Mesendoderm (in vitro differentiated cells): ENCODE data around the gene HPSE.

Source experiments
- DNase-seq: peaks from one replicate; pipeline ENCODE4 v3.0.0; 2013
- H2AK5ac ChIP-seq: 2 replicates; pipeline ENCODE4 v1.6.1; 2013; ENCODE audit warnings: low read length, inconsistent platforms
- H2BK120ac ChIP-seq: 2 replicates; pipeline ENCODE4 v1.6.1; 2013; ENCODE audit warnings: low read depth, mild to moderate bottlenecking, low read length, moderate library complexity, mixed read lengths
- H2BK15ac ChIP-seq: replicated peaks from 2 replicates; pipeline ENCODE4 v1.6.1; 2013; ENCODE audit warnings: low read depth, mild to moderate bottlenecking, moderate library complexity
- H2BK5ac ChIP-seq: 2 replicates; pipeline ENCODE4 v1.6.1; 2013; ENCODE audit warnings: low read length, inconsistent platforms
- H3K18ac ChIP-seq: 2 replicates; pipeline ENCODE4 v1.6.1; 2013; ENCODE audit warnings: mild to moderate bottlenecking, low read length, mixed read lengths
- H3K23ac ChIP-seq: one replicate; pipeline ENCODE4 v1.6.1; 2013; ENCODE audit warnings: low read length
- H3K27ac ChIP-seq: 2 replicates; pipeline ENCODE4 v1.5.1; 2013; ENCODE audit warnings: low read depth, mild to moderate bottlenecking, inconsistent platforms, low read length, moderate library complexity
- H3K27me3 ChIP-seq: 2 replicates; pipeline ENCODE4 v1.6.1; 2013; ENCODE audit warnings: low read length, control low read depth, mild to moderate bottlenecking, inconsistent platforms; ENCODE audit not compliant: insufficient read depth, poor library complexity
- H3K36me3 ChIP-seq: 2 replicates; pipeline ENCODE4 v1.6.1; 2013; ENCODE audit warnings: low read length, inconsistent platforms; ENCODE audit not compliant: control insufficient read depth, insufficient read depth
- H3K4ac ChIP-seq: one replicate; pipeline ENCODE4 v1.6.1; 2013; ENCODE audit warnings: low read depth, mild to moderate bottlenecking, low read length, moderate library complexity
- H3K4me1 ChIP-seq: 2 replicates; pipeline ENCODE4 v1.6.1; 2013; ENCODE audit warnings: low read depth, low read length, inconsistent platforms; ENCODE audit not compliant: control insufficient read depth
- H3K4me2 ChIP-seq: 2 replicates; pipeline ENCODE4 v1.6.1; 2013; ENCODE audit warnings: low read length
- H3K4me3 ChIP-seq: 2 replicates; pipeline ENCODE4 v1.5.1; 2013; ENCODE audit warnings: mild to moderate bottlenecking, low read length
- H3K56ac ChIP-seq: one replicate; pipeline ENCODE4 v1.6.1; 2013; ENCODE audit warnings: low read length
- H3K79me1 ChIP-seq: 2 replicates; pipeline ENCODE4 v1.6.1; 2013; ENCODE audit warnings: low read length, inconsistent platforms
- H3K79me2 ChIP-seq: 2 replicates; pipeline ENCODE4 v1.6.1; 2013; ENCODE audit warnings: mild to moderate bottlenecking, low read length; ENCODE audit not compliant: control insufficient read depth, insufficient read depth
- H3K9ac ChIP-seq: 2 replicates; pipeline ENCODE4 v1.6.1; 2013; ENCODE audit warnings: low read length, inconsistent platforms
- H4K5ac ChIP-seq: one replicate; pipeline ENCODE4 v1.6.1; 2013; ENCODE audit warnings: low read length
- H4K8ac ChIP-seq: one replicate; pipeline ENCODE4 v1.6.1; 2013; ENCODE audit warnings: low read depth, mild to moderate bottlenecking, control low read depth, low read length, moderate library complexity
- WGBS: extraction: QIAGEN DNeasy Blood & Tissue Kit; methylation state at CpG from one replicate; pipeline ENCODE4 v1.1.7; 2013; ENCODE audit warnings: low lambda C conversion rate, missing lambda C conversion rate; ENCODE audit not compliant: insufficient coverage; ENCODE audit errors: extremely low coverage; 5-methylcytosine and 5-hydroxymethylcytosine counted together

HPSE gene

GRCh38 chr4:83261307-83261706 lies 73.3 kb downstream of the HPSE start:
- no peak overlapping the region for H3K4ac ChIP-seq
- no CpG with 5 or more reads among the region's 5 CpGs for WGBS
- H3K9ac ChIP-seq: no peak overlapping the region
- H3K18ac ChIP-seq: no peak overlapping the region
- H3K23ac ChIP-seq: no peak overlapping the region
- H3K27me3 ChIP-seq: no peaks in the 10 kb centered on the region
- H4K5ac ChIP-seq: no peak overlapping the region
- H2BK15ac ChIP-seq: no peak overlapping the region
- no peak overlapping the region for H2BK5ac ChIP-seq
- H2BK120ac ChIP-seq: no peak overlapping the region
- H3K27ac ChIP-seq: no peak overlapping the region
- no peaks in the 10 kb centered on the region for H3K4me1 ChIP-seq
- no peak for DNase-seq
- no peak overlapping the region for H2AK5ac ChIP-seq
- no peak overlapping the region for H3K4me3 ChIP-seq
- no peak overlapping the region for H3K4me2 ChIP-seq
- no peak overlapping the region for H3K56ac ChIP-seq
- H3K79me2 ChIP-seq: no peaks in the 10 kb centered on the region
- no peak overlapping the region for H4K8ac ChIP-seq
- no peaks in the 10 kb centered on the region for H3K36me3 ChIP-seq
- no peaks in the 10 kb centered on the region for H3K79me1 ChIP-seq

- Histone ChIP-seq H3K18ac (no peak overlapping the region), H3K36me3 (no peaks in the 10 kb centered on the region), H3K56ac (no peak overlapping the region), H4K5ac (no peak overlapping the region), H3K9ac (no peak overlapping the region), H4K8ac (no peak overlapping the region), H3K23ac (no peak overlapping the region), H3K4me2 (no peak overlapping the region), H2BK120ac (no peak overlapping the region), H3K79me2 (no peaks in the 10 kb centered on the region), H2AK5ac (no peak overlapping the region), H3K27me3 (no peaks in the 10 kb centered on the region), H3K27ac (no peak overlapping the region), H3K4me3 (no peak overlapping the region), H3K79me1 (no peaks in the 10 kb centered on the region), H2BK15ac (no peak overlapping the region), H3K4ac (no peak overlapping the region), H3K4me1 (no peaks in the 10 kb centered on the region), H2BK5ac (no peak overlapping the region)
- no peak for DNase-seq
- WGBS: no CpG with 5 or more reads among the region's 1 CpG
Measured at GRCh38 chr4:83259586-83259985, 75.1 kb downstream of the HPSE start.

GRCh38 chr4:83258461-83258860 lies 76.2 kb downstream of the HPSE start:
- H3K23ac ChIP-seq: no peak overlapping the region
- no peaks in the 10 kb centered on the region for H3K36me3 ChIP-seq
- no peak overlapping the region for H3K56ac ChIP-seq
- no peaks in the 10 kb centered on the region for H3K79me1 ChIP-seq
- H3K18ac ChIP-seq: no peak overlapping the region
- no peak overlapping the region for H2AK5ac ChIP-seq
- no peak overlapping the region for H3K4ac ChIP-seq
- H3K9ac ChIP-seq: no peak overlapping the region
- H2BK120ac ChIP-seq: no peak overlapping the region
- no peak overlapping the region for H2BK15ac ChIP-seq
- no peaks in the 10 kb centered on the region for H3K4me1 ChIP-seq
- H3K4me2 ChIP-seq: no peak overlapping the region
- no peak for DNase-seq
- H3K27me3 ChIP-seq: no peaks in the 10 kb centered on the region
- H3K27ac ChIP-seq: no peak overlapping the region
- H3K79me2 ChIP-seq: no peaks in the 10 kb centered on the region
- no peak overlapping the region for H2BK5ac ChIP-seq
- no peak overlapping the region for H4K5ac ChIP-seq
- H3K4me3 ChIP-seq: no peak overlapping the region
- H4K8ac ChIP-seq: no peak overlapping the region

GRCh38 chr4:83257811-83258210 lies 76.8 kb downstream of the HPSE start:
- Histone ChIP-seq H3K79me2 (no peaks in the 10 kb centered on the region), H3K4me3 (no peak overlapping the region), H3K23ac (no peak overlapping the region), H3K27ac (no peak overlapping the region), H2BK5ac (no peak overlapping the region), H3K4me2 (no peak overlapping the region), H3K27me3 (no peaks in the 10 kb centered on the region), H4K5ac (no peak overlapping the region), H3K79me1 (no peaks in the 10 kb centered on the region), H3K18ac (no peak overlapping the region), H3K4ac (no peak overlapping the region), H3K56ac (no peak overlapping the region), H3K9ac (no peak overlapping the region), H2BK120ac (no peak overlapping the region), H3K36me3 (no peaks in the 10 kb centered on the region), H2AK5ac (no peak overlapping the region), H4K8ac (no peak overlapping the region), H3K4me1 (no peaks in the 10 kb centered on the region), H2BK15ac (no peak overlapping the region)
- WGBS: 100% methylated on average over 1 of the region's 7 CpGs
- DNase-seq: peak; percentile 57

GRCh38 chr4:83255584-83255983 lies 79.1 kb downstream of the HPSE start:
- Histone ChIP-seq H2BK15ac (no peak overlapping the region), H3K9ac (no peak overlapping the region), H3K36me3 (no peaks in the 10 kb centered on the region), H2BK120ac (no peak overlapping the region), H2AK5ac (no peak overlapping the region), H4K5ac (no peak overlapping the region), H3K4me3 (no peak overlapping the region), H3K27ac (no peak overlapping the region), H3K4ac (peak overlapping the region; percentile 44), H3K4me1 (peaks cover 2% of the 10 kb centered on the region), H3K56ac (no peak overlapping the region), H3K23ac (no peak overlapping the region), H3K79me1 (no peaks in the 10 kb centered on the region), H2BK5ac (no peak overlapping the region), H4K8ac (no peak overlapping the region), H3K4me2 (no peak overlapping the region), H3K27me3 (no peaks in the 10 kb centered on the region), H3K18ac (no peak overlapping the region), H3K79me2 (no peaks in the 10 kb centered on the region)
- WGBS: no CpG with 5 or more reads among the region's 1 CpG
- peak; percentile 85 for DNase-seq

GRCh38 chr4:83252782-83253405 lies 81.8 kb downstream of the HPSE start:
- Histone ChIP-seq H2AK5ac (no peak overlapping the region), H3K4me1 (peaks cover 4% of the 10 kb centered on the region), H2BK5ac (no peak overlapping the region), H3K4me3 (no peak overlapping the region), H3K27me3 (no peaks in the 10 kb centered on the region), H3K18ac (peak overlapping the region; percentile 25), H3K4me2 (no peak overlapping the region), H3K79me1 (no peaks in the 10 kb centered on the region), H3K23ac (no peak overlapping the region), H2BK120ac (no peak overlapping the region), H3K36me3 (no peaks in the 10 kb centered on the region), H2BK15ac (no peak overlapping the region), H3K79me2 (no peaks in the 10 kb centered on the region), H3K4ac (no peak overlapping the region), H3K27ac (no peak overlapping the region), H3K56ac (peak overlapping the region; percentile 63), H3K9ac (no peak overlapping the region), H4K8ac (no peak overlapping the region), H4K5ac (no peak overlapping the region)
- WGBS: no CpG with 5 or more reads among the region's 7 CpGs
- DNase-seq: peak; percentile 92
